ENCODE results near the gene DHRS11. TPM values are rescaled to one million over a fixed set of nuclear protein-coding genes. Genes with fewer than 3 reads are reported as not detected.

The DHRS11 gene
- total RNA-seq, 3 donors from 2014 or later (not counting 1 experiment from before 2014, with no cell fraction given): 2.7 to 6.0 (median 4.9) TPM

DNA sequence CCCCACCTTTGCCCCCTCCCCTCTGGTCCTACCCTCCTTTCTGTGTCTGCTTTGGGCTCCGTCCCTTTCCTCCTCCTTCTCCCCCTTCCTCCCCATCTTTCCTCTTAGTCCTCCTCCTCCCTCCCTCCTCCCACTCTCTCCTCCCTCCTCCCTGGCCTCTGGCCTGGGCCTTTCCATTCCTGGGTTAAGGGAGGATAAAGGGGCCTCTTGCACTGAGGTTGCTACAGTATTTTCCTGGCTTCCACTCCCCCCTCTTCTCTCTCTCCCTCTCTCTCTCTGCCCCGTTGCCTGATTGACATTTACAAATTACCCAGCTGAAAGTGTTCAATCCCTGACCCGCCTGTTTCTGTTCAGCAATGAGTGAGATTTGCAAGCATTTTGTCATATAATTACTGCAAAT, 53.7 kb downstream of the DHRS11 start:
- H3K9me3 Mint-ChIP-seq: no peaks in the 10 kb centered on the region
- intact Hi-C loops (cut with micrococcal nuclease): no loop called here
- H3K27me3 Mint-ChIP-seq (ENCODE audit: low read depth in 2 of 2): peaks cover 54% of the 10 kb centered on the region in 2 donors
- peaks cover 18 to 26% of the 10 kb centered on the region in 2 donors for H3K4me1 Mint-ChIP-seq
- H3K27ac Mint-ChIP-seq: no peak overlapping the region
- ATAC-seq (no peak), DNase-seq (no peak)
- H3K4me3 Mint-ChIP-seq: no peak overlapping the region
- Histone ChIP-seq H3K27ac (ENCODE audit: low read length) (no peak overlapping the region), H3K36me3 (ENCODE audit: control insufficient read depth, insufficient read depth, low read length) (no peaks in the 10 kb centered on the region), H3K4me3 (ENCODE audit: low read length) (no peak overlapping the region), H3K4me1 (ENCODE audit: control insufficient read depth, insufficient read depth, low read length) (peaks cover 18% of the 10 kb centered on the region), H3K27me3 (ENCODE audit: control insufficient read depth, insufficient read depth, low read length) (peaks cover 26% of the 10 kb centered on the region), H3K9me3 (ENCODE audit: control insufficient read depth, insufficient read depth, low read length) (no peaks in the 10 kb centered on the region)
- TF ChIP-seq, protein P1, sequence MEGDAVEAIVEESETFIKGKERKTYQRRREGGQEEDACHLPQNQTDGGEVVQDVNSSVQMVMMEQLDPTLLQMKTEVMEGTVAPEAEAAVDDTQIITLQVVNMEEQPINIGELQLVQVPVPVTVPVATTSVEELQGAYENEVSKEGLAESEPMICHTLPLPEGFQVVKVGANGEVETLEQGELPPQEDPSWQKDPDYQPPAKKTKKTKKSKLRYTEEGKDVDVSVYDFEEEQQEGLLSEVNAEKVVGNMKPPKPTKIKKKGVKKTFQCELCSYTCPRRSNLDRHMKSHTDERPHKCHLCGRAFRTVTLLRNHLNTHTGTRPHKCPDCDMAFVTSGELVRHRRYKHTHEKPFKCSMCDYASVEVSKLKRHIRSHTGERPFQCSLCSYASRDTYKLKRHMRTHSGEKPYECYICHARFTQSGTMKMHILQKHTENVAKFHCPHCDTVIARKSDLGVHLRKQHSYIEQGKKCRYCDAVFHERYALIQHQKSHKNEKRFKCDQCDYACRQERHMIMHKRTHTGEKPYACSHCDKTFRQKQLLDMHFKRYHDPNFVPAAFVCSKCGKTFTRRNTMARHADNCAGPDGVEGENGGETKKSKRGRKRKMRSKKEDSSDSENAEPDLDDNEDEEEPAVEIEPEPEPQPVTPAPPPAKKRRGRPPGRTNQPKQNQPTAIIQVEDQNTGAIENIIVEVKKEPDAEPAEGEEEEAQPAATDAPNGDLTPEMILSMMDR (IDR thresholded peaks at IDR 0.05): no peak
- H3K36me3 Mint-ChIP-seq: no peaks in the 10 kb centered on the region
- 72% methylated on average over 3 of the region's 3 CpGs for WGBS (ENCODE audit: insufficient coverage)

DNA sequence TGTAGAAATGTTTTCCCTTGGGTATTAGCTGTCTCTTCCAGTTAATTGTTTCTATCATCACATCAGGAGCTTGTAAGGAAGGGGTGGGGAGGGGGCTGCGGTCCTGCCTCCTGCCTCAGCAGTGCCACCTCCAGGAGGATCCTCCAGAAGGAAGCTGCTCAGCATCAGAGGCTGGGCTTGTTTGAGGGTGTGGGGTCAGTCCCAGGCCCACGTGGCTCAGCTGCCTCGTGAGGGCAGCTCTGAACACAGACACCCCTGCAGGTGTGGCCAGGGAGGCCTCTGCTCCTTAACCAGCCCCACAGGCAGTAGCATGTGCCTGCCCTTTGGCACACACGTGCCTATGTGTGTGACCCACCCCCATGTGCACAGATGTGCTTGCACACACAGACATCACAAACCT, 56.0 kb downstream of the DHRS11 start:
- H3K36me3 Mint-ChIP-seq: no peaks in the 10 kb centered on the region
- no peak overlapping the region for H3K4me3 ChIP-seq (ENCODE audit: low read length)
- peaks cover 41 to 56% of the 10 kb centered on the region in 2 donors for H3K27me3 Mint-ChIP-seq (ENCODE audit: low read depth in 2 of 2)

DNA sequence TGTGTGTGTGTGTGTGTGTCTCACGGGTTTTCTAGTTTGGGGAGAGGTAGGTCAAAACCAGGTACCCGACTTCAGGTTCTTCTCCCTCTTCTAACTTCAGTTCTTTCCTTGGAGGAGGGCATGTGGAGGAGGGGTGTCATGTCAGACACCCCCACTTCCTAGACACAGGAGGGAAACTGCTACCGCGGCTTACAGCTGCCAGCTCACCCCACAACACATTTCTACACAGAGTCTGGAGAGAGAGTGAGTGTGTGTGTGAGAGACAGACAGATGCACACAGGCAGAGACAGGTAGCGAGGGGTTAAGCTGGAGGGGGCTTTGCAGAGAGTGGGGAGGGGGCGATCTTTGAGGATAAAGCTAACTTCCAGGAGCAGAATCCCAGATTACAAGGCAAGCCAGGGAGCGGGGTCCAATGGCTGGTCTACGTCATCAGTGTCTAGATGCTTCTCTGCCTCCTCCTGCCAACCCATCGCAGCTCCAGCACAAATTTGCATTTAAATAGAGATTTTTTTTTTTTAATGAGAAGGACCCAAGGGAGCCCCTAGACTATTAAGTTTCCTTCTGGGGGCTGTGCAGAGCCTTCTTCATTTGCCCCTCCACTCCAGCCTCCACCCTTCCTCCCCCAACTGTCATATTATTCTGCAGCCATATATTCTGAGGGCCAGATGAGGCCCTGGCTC, 58.6 kb downstream of the DHRS11 start:
- H3K27ac Mint-ChIP-seq: no peak overlapping the region
- no peak for DNase-seq
- H3K4me3 Mint-ChIP-seq: no peak overlapping the region
- H3K9me3 Mint-ChIP-seq: no peaks in the 10 kb centered on the region
- peaks cover 7% of the 10 kb centered on the region for H3K27me3 ChIP-seq (ENCODE audit: control insufficient read depth, insufficient read depth, low read length)
- no peaks in the 10 kb centered on the region for H3K36me3 Mint-ChIP-seq
- no peak overlapping the region for H3K4me3 ChIP-seq (ENCODE audit: low read length)
- no peak for ATAC-seq
- H3K27me3 Mint-ChIP-seq (ENCODE audit: low read depth in 2 of 2): peaks cover 27 to 51% of the 10 kb centered on the region in 2 donors
- no peak overlapping the region for H3K27ac ChIP-seq (ENCODE audit: low read length)
- H3K4me1 Mint-ChIP-seq: peaks cover 0 to 5% of the 10 kb centered on the region in 2 donors
- no peaks in the 10 kb centered on the region for H3K36me3 ChIP-seq (ENCODE audit: control insufficient read depth, insufficient read depth, low read length)
- intact Hi-C loops (cut with micrococcal nuclease): no loop called here
- H3K9me3 ChIP-seq (ENCODE audit: control insufficient read depth, insufficient read depth, low read length): no peaks in the 10 kb centered on the region
- H3K4me1 ChIP-seq (ENCODE audit: control insufficient read depth, insufficient read depth, low read length): no peaks in the 10 kb centered on the region
- TF ChIP-seq, protein P1 (IDR thresholded peaks at IDR 0.05): no peak
- 69% methylated on average over 5 of the region's 9 CpGs for WGBS (ENCODE audit: insufficient coverage)

More for the DNA sequence above, 56.0 kb downstream of the DHRS11 start:
- H3K4me1 Mint-ChIP-seq: peaks cover 10 to 14% of the 10 kb centered on the region in 2 donors
- ATAC-seq (no peak), DNase-seq (no peak)
- H3K9me3 Mint-ChIP-seq: no peaks in the 10 kb centered on the region
- TF ChIP-seq, protein P1 (IDR thresholded peaks at IDR 0.05): no peak
- H3K27ac Mint-ChIP-seq: no peak overlapping the region
- no peaks in the 10 kb centered on the region for H3K36me3 ChIP-seq (ENCODE audit: control insufficient read depth, insufficient read depth, low read length)
- peaks cover 12% of the 10 kb centered on the region for H3K27me3 ChIP-seq (ENCODE audit: control insufficient read depth, insufficient read depth, low read length)
- 47% methylated on average over 4 of the region's 4 CpGs for WGBS (ENCODE audit: insufficient coverage)
- intact Hi-C loops (cut with micrococcal nuclease): no loop called here
- H3K4me1 ChIP-seq (ENCODE audit: control insufficient read depth, insufficient read depth, low read length): peaks cover 3% of the 10 kb centered on the region
- no peak overlapping the region for H3K4me3 Mint-ChIP-seq
- no peaks in the 10 kb centered on the region for H3K9me3 ChIP-seq (ENCODE audit: control insufficient read depth, insufficient read depth, low read length)
- no peak overlapping the region for H3K27ac ChIP-seq (ENCODE audit: low read length)

Other genes with a start within 250 kb of the DHRS11 start
- not detected for gene TBC1D3H, start 203.4 kb upstream of the DHRS11 start, total RNA-seq
- 10 to 100 TPM; 27.1 to 41.3 (median 36.6) TPM for gene ZNHIT3, start 105.2 kb upstream of the DHRS11 start, total RNA-seq
- gene MYO19, start 57.0 kb upstream of the DHRS11 start, total RNA-seq: 100 to 1,000 TPM in 2 of 3 donors, 10 to 100 TPM in 1; 84.2 to 119 (median 104) TPM
- 1 to 10 TPM; 4.6 to 8.3 (median 5.0) TPM for gene PIGW, start 56.9 kb upstream of the DHRS11 start, total RNA-seq
- 100 to 1,000 TPM; 183 to 233 (median 197) TPM for gene GGNBP2, start 47.0 kb upstream of the DHRS11 start, total RNA-seq
- gene MRM1, start 9.7 kb downstream of the DHRS11 start, total RNA-seq: 1 to 10 TPM; 1.3 to 2.8 (median 1.7) TPM